NT2/D1 (cell line): ENCODE measurements around the gene ADIRF.

Experiments used
- SUZ12 ChIP-seq: IDR thresholded peaks from 2 replicates; pipeline ENCODE4 v1.6.1; 2011; ENCODE audit not compliant: insufficient read length, insufficient read depth; ENCODE audit errors: extremely low read depth
- YY1 ChIP-seq: IDR thresholded peaks from 2 replicates; pipeline ENCODE4 v1.6.1; 2011; ENCODE audit not compliant: insufficient read length, insufficient read depth
- ZNF274 ChIP-seq: IDR thresholded peaks from 2 replicates; pipeline ENCODE4 v1.6.1; 2011; ENCODE audit warnings: mild to moderate bottlenecking, low read depth, low read length

GRCh38 chr10:86937502-86938154, 30.7 kb upstream of the ADIRF start:
- TF ChIP-seq ZNF274 (no peak), YY1 (no peak), SUZ12 (no peak)
